ENCODE data around the gene TMCO4. TPM values are rescaled to one million over a fixed set of nuclear protein-coding genes. Genes with fewer than 3 reads are reported as not detected.

Gene TMCO4
- polyA plus RNA-seq, 5 donors: 14.5 to 21.1 (median 17.2) TPM

DNA sequence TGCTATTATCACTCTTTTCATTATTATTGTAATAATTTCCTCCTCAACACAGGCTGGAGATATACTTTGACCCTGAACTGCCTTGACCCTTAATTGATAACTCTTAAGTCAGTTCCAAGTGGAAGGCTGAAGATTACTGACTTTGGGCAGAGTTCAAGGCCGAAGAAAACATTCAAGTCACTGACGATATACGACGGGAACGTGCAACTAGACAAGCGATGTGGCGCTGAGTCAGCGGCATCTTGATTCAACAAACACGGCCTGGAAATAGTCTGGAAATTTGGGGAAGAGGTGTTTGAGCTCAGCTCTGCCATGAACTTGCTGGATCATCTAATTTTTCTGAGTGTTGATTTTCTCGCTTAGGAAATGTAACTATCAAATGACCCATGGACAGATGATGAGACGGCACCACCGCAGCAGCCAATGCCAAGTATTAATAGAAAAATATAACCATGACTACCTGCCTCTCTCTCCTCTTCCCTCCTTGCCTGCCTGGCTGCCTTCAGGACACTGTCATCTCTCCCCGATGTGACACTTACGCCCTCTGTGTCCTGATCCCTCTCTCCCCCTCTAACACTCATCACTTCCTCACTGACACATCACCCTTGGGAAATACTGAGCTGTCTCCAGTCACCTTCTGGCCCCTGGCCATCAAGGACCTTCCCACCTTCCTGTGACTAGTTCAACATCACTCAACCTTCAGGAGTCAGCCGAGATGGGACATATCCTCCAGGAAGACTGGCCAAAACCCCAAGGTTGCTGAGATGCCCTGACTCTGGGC, 49.4 kb downstream of the TMCO4 start:
- DNase-seq: no peak

DNA sequence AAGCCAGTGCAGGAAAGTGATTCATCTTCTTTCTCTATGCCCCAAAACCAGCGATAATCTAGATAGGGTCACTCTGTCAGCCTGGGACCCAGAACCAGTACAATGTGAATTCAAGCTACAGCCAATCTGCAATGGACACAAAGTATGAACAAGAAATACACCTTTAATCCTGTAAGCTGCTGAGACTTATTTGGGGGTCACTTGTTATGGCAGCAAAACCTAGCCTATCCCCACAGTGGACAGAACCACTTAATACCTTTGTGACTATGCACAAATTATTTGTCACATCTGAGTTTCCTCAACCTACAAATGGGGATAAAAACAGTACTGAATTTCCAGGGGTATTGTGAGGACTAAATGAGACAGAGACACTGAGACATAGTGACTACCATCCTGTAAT, 50.0 kb downstream of the TMCO4 start:
- DNase-seq: no peak

DNA sequence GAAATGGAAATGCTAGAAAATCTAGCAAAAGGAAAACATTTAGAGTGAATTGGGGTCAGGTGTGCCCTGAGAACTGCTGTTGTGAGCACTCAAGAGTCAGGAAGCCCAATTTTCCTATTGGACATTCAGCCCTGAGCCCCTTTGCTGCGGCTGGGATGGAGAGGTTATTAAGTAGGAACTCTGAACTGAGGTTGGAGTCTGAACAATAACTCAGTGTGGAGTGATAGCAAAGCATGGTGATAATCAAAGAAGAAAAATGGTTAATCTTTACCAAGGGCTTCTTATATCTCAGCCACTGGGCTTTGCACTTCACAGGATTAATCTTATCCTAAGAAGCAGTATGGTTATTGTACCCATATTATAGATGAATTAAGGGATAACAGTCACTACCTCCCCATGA, 52.0 kb downstream of the TMCO4 start:
- DNase-seq: no peak

DNA sequence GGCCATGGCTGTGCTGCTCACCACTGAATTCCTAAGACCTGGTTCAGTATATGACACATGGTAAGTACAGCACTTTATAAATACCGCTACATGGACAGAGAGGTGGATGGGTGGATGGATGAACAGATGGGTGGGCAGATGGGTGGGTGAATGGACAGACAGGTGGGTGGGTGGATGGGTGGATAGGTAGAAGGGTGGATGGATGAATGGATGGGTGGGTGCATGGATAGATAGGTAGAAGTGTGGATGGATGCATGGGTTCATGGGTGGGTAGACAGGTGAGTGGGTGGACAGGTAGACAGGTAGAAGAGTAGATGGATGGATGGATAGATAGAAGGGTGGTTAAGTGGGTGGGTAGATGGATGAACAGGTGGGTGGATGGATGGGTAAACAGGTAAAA, 54.8 kb downstream of the TMCO4 start:
- DNase-seq: no peak

DNA sequence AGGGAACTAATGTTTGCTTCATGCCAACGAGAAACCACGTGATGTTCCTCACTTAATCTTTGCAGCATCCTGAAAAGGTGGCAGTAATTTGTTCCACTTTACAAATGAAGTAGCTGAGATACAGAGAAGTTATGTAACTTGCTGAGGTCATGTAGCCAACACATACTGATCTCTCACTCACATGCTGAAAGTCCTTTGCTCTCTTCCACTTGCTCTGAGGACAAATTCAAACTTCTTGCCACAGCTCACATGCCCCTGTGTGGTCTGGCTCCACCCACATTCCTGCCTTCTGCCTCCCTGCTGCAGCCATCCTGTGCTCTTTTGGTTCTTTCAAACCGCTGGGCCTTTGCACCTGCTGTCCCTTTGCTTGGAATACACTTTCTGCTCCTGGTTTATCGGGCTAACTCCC, 55.4 kb downstream of the TMCO4 start:
- no peak for DNase-seq

DNA sequence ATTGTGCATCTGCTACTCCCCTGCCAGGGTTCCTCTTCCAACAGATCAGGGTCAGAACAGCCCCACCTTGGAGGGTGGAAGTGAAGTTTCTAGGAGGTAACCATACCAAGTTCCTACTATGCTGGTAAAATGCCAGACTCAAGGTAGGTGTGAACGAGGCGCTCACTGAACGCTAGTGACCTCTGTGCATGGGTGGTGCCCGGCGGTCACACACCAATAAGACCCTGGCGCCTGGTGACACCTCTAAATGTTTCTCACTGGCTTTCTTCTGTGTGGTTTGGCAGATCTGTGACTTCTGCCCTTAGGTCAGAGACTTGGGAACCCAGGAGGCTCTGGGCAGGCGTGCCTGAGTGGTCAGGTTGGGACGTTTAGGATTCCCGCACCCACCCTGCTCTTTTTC, 55.9 kb downstream of the TMCO4 start:
- no peak for DNase-seq

DNA sequence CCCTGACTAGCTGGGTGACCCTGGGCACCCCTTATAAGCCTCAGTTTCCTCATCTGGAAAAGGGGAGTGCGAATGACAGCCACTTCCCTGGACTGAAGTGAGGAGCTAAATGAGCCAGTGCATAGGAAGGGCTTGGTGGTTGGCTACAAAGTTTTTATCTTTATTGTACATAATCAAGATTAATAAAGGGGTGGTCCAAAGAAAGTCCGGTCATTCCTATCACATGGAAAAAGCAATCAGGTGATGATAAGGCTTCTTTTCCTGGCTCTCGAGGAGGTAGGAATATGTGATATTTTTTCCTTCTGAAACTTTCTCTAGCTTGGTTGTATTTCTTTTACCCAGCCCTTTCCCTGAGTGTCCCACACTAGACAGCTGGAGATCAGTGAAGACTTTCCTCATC, 56.5 kb downstream of the TMCO4 start:
- no peak for DNase-seq

DNA sequence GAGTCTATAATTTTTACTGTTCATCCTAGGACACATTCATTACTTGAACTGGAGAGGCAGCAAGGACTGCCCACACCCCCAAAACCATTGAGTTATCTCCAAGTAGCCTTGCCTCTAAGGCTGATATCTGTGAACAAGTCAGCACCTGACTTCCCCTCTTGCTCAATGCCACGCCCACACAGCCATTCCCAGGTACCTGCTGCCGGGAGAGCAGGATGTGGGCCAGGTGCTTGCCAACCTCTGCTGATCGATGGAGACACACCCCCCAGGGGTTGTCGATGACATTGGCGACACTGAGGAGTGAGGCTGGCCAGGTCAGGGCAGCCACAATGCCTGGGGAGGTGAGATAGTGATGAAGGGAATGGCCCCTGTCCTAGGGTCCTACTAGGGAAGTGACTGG, 60.1 kb downstream of the TMCO4 start:
- DNase-seq: no peak

DNA sequence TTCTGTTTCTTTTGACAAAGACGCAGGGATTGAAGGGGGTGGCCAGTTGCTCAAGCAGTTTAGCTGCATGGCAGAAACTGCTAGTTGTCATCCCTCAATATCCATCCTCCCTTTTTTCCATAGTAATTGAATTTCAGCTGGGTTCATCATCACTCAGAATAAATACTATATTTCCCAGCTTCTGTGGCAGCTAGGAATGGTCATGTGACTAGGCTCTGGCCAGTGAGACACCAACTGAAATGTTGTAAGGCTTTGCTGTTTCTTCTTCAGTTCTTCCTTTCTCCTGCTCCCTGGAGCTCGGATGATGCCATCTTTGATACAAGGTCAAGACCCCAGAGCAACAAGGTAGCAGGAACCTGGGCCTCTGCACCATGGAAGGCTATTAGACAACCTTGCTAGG, 61.0 kb downstream of the TMCO4 start:
- DNase-seq: no peak

DNA sequence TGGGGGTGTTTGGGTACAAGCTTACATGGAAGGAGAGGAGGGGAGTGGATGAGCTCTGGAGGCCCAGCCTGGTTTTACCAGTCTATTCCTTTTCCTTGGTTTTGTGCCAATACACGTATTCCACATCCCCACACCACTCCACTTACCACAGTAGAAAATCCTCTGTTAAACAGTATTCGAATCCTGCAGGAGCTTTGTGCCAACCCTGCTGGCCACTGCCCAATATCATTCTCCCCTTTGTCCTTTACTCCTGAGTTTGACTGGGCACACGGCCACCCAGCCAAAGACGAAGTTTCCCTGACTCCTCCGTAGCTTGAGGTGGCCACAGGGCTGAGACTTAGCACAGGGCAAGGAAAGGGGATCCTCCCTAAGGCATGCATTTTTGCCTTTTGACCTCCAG, 61.6 kb downstream of the TMCO4 start:
- no peak for DNase-seq

DNA sequence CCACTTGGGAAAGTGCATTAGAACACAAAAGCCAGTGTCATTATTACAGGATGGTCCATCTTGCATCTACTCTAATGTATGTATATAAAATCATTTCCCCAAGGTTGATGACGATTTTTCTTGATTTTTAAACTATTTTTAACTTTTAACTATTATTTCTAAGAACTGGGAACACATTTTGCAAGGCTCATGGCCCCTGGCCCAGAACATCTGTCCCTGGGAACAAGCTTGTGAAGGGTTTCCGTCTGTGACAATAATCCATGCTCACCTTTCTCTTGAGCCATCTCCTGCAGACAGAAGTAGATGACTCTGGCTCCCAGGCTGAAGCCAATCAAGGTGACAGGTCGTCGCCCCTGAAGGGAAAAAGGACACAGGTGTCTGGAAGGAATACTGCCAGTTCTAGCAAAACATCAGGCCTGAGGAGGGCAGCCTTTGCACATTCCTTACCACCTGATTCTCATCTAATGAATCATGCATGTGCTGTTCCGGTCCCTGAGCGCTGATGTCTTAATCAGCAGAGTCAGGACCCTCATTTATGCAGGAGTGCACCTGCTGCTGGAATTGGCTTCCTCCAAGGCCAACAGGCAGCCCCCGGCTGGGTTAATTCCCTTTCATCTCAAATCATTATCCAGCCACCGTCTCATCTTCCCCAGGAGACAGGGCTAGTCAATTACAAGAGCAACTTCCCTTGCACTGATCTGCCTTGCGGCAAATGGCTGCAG, 62.5 kb downstream of the TMCO4 start:
- DNase-seq: no peak

DNA sequence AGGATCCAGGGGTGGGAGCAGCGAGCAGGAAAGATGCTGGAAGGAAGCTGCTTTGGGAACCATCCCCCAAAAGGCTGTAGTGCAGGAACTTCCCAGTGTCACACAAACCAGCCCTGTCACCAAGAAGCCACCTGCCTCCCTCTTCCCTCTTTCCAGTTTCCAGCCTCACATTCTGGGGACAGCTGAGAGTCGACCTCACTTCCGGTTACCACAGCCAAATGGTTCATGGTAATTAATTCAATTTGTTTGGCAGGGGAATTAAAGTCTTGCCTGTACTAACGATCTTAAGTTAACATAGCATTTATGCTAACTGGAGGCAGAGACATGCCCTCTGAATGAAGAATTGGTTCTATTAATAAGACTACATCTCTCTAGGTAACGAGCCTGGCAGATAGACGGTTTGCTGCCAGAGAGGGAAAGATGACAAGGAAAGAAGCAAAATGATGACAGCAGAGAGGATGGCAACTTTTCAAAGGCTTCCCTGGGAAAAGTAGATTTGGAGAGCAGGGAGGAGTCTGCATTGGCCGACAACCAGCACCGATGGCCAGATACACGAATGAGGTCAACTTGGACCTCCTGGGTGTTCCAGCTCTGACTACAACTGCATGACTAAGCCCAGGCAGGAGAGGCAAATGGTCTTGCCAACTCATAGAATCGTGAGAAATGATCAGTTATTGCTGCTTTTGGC, 64.1 kb downstream of the TMCO4 start:
- DNase-seq: no peak

DNA sequence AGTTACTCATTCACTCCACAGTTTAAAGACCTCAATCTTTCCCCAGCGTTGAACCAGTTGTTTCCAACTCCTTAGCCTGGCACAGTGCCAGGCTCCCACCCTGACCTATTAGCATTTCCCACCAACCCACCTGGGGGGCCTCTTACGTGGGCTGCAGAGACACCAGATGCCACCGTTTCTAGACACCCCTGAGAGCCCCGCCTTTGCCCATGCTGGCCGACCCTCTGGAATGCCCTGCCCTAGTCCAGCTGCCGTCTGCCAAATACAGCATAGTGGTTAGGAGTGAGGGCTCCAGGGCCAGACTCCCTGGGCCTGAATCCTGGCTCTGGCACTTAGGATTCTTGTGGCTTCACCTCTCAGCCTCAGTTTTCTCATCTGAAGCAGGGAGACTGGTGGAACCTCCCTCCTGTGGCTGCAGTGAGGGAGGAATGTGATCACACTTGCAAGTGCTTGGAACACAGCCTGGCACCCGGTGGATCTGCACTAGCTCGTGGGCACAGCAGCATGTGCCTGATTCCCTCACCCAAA, 65.2 kb downstream of the TMCO4 start:
- DNase-seq: no peak

DNA sequence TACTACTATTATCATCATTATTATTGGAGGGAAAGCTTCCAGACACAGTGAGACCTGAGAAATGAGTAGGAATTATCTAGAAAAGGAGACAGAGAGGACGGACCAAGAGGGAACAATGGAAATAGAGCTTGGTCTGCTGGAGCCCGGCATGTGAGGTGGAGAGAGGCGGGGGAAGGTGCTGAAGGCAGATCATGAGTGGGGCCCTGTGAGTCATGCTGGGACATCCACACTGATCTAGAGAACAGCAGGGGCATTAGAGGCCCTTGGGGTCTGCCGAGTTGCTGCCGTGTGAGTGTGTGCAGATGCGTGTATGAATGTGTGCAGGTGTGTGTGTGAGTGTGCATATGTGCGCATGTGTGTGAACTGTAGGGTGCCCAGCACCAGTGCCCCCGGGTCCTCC, 65.7 kb downstream of the TMCO4 start:
- DNase-seq: no peak

DNA sequence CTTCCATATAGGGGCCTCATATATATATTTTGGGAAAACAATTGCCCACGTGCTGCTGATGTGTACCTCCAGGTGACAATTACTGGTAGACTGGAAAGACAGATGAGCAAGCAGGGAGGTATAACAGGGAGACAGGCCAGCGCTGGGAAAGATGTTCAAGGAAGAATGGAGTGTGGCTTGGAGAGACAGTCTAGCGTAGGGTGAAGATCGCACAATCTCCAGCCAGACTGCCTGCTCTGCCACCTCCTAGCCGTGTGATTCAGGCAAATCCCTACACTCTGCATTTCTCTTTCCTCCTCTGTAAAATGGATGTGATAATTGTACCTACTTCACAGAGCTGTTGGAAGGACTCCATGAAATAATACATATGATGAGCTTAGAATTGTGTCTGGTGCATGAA, 66.1 kb downstream of the TMCO4 start:
- no peak for DNase-seq

DNA sequence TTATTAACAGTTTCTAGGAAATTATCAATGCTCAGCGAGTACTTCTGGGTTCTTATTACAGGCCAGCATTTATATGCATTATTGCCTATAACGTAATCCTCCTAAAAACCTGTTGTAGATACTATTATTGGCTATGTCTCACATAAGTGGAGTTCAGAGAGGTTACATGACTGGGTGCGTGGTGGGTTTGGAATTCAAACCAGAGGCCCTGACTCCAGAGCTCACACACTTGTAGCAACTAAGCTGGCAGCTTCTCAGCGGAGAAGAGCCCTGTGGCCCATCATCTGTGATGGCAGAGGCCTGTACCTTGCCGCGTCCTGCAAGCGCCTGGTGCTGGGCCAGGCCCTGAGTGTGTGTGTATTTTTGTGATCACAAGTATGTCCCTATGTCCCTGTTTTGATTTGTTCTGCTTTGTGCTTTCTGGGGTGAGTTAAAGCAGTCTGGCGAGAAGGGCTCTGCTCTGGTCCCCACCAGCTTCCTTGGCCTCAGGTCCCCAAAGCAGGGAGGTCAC, 68.3 kb downstream of the TMCO4 start:
- no peak for DNase-seq

DNA sequence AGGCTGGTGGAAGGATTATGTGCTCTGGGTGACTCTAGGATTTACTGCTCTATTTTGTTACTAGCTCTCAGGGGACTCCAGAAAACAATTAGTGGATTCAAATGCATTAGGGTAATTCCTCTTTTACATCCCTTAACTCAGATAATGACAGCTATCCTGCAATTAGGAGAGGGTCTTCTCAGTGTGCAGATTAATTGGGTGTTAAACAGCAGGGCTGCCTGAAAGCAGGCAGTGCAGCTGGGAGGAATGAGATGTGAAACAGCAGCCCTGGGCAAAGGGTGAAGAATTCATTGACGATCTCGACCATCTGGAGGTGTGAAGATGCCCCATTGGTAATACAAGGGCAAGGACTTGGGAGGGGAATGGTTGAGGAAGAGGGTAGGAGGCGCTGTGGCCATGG, 68.9 kb downstream of the TMCO4 start:
- DNase-seq: no peak

DNA sequence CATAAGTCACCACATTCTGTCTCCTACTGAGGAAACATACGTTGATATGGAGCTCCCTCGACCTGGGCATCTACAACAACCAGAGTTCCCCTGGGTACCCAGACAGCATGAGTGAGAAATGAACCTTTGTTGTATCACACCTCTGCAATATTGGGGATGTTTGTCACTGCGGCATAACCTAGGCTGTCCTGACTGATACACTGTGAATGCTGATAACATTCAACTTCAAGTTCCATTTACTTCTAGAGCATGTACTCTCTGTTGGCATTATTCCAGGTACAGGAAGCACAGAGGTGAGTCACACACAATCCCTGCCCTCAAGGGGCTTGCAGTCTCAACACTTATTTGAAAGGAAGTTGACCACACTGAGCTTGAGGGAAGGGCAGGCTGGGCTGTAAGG, 69.5 kb downstream of the TMCO4 start:
- no peak for DNase-seq

DNA sequence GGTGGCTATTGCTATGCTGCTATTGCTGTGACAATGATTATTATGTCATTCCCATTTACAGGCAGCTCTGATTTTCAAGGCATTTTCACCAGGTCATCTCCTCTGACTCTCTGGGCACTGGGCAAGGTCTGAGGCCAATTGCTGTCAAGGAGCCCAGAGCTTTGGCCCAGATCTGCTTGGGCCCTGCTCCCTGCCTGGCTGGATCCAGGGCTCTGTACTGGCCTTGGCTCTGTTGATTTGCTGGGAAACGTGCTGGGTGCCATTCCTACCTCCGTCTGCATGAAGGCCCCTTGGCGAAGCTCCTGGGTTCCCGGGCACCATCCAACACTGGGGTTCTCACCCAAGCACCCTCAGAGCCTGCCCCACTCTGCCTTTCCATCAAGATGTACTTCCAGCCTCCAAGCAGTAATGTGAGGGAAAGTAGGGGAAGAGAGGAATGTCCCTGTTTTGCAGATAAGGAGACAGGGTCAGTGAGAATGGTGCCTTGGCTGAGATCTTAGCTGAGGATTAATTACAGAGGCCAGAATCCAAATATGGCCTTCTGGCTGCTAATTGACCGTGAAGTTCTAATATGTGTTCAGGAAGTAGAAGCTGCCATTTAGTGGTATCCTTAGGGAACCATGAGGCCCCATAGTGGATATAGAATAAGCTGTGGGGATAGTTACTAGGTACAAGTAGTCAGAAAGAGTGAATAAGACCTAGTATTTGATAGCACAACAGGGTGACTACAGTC, 71.1 kb downstream of the TMCO4 start:
- no peak for DNase-seq

DNA sequence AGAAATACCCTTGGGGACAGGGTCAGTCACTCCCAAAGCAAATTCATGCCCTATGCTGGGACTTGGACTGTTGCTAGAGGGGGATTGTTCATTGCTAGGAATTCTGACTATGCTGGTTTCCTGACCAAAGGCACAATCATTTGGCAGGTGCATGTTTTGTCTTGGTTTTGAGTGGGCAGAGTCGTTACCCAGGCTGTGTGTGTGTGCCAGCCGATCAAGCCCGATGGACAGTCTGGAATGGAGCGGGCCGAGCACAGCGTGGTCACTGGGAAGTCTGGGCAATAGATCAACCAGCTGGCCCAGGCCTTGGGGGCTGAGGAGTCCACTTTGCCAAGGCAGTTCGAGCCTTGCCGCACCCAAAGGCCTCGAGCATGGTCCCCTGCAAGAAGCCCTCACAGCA, 74.1 kb downstream of the TMCO4 start:
- DNase-seq: no peak

DNA sequence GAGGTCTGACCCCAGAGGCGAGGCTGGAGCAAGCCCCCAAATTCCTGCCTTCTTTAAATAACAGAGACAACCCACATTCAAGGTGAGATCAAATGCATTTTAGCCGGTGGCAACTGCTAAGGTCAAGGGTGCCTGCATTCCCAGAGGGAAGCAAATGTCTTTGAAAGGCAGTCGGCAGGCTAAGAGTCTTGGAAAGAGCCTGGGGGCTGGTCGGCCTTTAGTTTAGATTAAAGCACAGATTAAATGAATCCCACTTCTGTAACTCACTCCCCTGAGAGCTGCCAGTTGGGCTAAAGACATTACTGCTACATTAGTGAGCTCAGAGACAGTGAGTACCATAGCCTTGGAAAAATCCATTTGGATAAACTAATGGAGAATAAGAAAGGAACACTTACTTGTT, 75.8 kb downstream of the TMCO4 start:
- DNase-seq: no peak

DNA sequence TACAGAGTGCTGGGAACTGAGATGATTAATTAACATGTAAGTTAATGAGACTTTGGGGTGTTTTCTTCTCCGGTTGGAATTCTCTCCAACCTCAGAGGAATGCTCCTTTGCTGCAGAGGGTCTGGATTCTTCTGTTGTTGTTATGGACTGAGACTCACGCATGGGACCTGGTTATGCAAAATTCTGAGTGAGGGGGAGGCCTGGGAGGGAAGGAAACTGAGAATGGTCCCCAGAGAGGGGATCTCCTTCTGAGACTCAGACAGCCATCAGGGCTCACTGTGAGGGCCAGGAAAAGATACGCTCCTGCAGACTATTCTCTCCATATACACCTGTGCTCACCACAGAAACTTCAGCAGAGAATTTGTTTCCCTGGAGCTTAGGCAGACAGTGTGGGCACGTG, 78.7 kb downstream of the TMCO4 start:
- DNase-seq: no peak
